Activated CD4-positive, alpha-beta T cell treated with anti-CD3 and anti-CD28 coated beads, Interleukin-2, amount 10 ng/mL, durations not matched to agents 7 days and 5 days (primary cell): Measurements from ENCODE around the gene MOV10L1. TPM values are rescaled to one million over a fixed set of nuclear protein-coding genes. Genes with fewer than 3 reads are reported as not detected.
"Not testable (repeated sequence)": the region's sequence is repeated elsewhere in the genome, so short reads cannot be mapped to it uniquely, and the experiment has no call there.

Experiments
- CTCF ChIA-PET: fragments of 350-600 bp; sonication (Branson Sonifier 250); formaldehyde crosslinking; loops from one replicate; lab custom pipeline; 2021; ENCODE audit warnings: antibody characterized with exemption; lab: Charles Lee
- POLR2A ChIA-PET: fragments of 350-600 bp; sonication (Branson Sonifier 250); formaldehyde crosslinking; loops from one replicate; lab custom pipeline; 2021; ENCODE audit warnings: antibody characterized with exemption; lab: Charles Lee
- DNase-seq: peaks from one replicate; pipeline ENCODE4 v3.0.0-alpha.2; 2020
- H3K27ac Mint-ChIP-seq: one replicate; pipeline ENCODE4 v1.8.0; 2021; ENCODE audit warnings: mild to moderate bottlenecking, moderate library complexity, mixed read lengths
- H3K27me3 Mint-ChIP-seq: one replicate; pipeline ENCODE4 v1.8.0; 2021; ENCODE audit warnings: mixed read lengths
- H3K36me3 Mint-ChIP-seq: one replicate; pipeline ENCODE4 v1.8.0; 2021; ENCODE audit warnings: low read depth, mixed read lengths
- H3K4me1 Mint-ChIP-seq: one replicate; pipeline ENCODE4 v1.8.0; 2021; ENCODE audit warnings: mixed read lengths
- H3K4me3 Mint-ChIP-seq: one replicate; pipeline ENCODE4 v1.8.0; 2021; ENCODE audit warnings: mild to moderate bottlenecking, moderate library complexity, mixed read lengths
- H3K9me3 Mint-ChIP-seq: one replicate; pipeline ENCODE4 v1.8.0; 2021; ENCODE audit warnings: mixed read lengths
- total RNA-seq, 2 experiments: library from RNA; stranded (reverse); gene quantifications; one replicate each; pipeline ENCODE4 v1.2.3, GENCODE V29; 2021

MOV10L1 gene
- total RNA-seq, 2 experiments from 2014 or later = not detected

DNA sequence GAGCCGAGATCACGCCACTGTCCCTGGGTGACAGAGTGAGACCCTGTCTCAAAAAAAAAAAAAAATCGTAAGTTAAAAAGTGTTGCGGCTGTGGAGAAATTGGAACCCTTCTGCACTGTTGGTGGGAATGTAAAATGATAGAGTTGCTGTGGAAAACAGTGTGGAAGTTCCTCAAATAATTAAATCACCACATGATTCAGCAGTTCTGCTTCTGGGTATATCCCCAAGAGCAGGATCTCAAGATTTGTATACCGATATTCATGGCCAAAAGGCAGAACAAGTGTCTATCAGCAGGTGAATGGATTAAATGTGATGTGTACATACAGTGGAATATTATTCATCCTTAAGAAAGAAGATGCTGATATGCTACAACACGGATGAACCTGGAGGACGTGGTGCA, 114.8 kb downstream of the MOV10L1 start:
- no peak overlapping the region for H3K27ac Mint-ChIP-seq

DNA sequence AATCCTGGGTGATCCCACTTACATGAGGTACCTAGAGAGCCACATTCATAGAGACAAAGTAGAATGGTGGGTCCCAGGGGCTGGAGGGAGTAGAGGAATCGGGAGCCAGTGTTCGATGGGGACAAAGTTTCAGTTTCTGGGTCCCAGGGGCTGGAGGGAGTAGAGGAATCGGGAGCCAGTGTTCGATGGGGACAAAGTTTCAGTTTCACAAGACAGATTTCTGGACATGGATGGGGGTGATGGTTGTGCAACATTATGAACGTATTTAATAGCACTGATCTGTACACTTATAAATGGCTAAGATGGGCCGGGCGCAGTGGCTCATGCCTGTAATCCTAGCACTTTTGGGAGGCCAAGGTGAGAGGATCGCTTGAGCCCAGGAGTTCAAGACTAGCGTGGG, 115.2 kb downstream of the MOV10L1 start:
- H3K4me3 Mint-ChIP-seq, CTCF ChIA-PET, H3K9me3 Mint-ChIP-seq, H3K27me3 Mint-ChIP-seq, DNase-seq, POLR2A ChIA-PET, H3K27ac Mint-ChIP-seq: not testable (repeated sequence)
- peaks cover 26% of the 10 kb centered on the region for H3K4me1 Mint-ChIP-seq
- peaks cover 24% of the 10 kb centered on the region for H3K36me3 Mint-ChIP-seq

More for the DNA sequence above, 114.8 kb downstream of the MOV10L1 start:
- CTCF ChIA-PET = interaction anchor here (0.6 kb wide), 1 partner anchor 180 kb away, joined by 3 read pairs; no protein-coding TSS in a partner anchor
- Mint-ChIP-seq H3K9me3 (no peaks in the 10 kb centered on the region), H3K36me3 (peaks cover 21% of the 10 kb centered on the region), H3K4me3 (no peak overlapping the region), H3K27me3 (no peaks in the 10 kb centered on the region), H3K4me1 (peaks cover 26% of the 10 kb centered on the region)
- POLR2A ChIA-PET = no interaction called here
- no peak for DNase-seq

DNA sequence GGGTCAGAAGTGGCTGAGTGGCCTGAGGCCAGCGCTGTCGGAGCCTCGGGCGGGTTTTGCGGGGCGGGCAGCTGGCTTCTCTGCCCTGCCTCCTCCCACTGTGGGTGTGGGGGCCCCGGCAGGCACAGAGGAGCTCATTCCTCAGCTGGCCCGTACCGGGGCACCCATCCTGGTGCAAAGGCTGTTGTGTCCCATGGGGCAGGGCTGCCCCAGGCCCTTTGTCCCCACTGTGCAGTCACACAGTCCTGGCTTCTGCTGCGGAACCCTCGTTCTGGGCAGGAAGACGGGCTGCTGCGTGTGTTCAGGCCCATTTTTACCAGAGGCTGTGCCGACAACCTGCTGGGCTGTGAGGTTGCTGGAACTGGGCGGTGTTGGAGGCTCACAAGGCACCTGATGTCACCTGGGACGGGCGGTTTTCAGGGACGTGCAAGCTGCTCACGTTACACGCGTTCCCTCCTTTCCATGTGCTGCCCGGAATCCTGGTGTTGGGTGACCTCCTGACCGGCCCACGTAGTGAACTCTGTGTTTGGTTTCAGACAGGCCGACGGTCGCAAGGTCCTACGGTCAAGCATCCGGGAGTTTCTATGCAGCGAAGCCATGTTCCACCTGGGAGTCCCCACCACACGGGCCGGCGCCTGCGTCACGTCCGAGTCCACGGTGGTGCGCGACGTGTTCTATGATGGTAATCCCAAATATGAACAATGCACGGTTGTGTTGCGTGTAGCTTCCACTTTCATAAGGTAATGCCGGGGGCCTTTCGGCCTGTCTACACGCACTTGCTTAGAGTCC, 116.2 kb downstream of the MOV10L1 start:
- Mint-ChIP-seq H3K27me3 (no peaks in the 10 kb centered on the region), H3K4me3 (no peak overlapping the region), H3K4me1 (peaks cover 26% of the 10 kb centered on the region), H3K9me3 (no peaks in the 10 kb centered on the region), H3K27ac (no peak overlapping the region), H3K36me3 (peaks cover 26% of the 10 kb centered on the region)
- ChIA-PET CTCF (interaction anchor here (0.6 to 1.3 kb wide), 4 partner anchors 16 to 117 kb away, joined by 3 to 7 read pairs (median 4); no protein-coding TSS in a partner anchor), POLR2A (no interaction called here)
- DNase-seq = no peak

DNA sequence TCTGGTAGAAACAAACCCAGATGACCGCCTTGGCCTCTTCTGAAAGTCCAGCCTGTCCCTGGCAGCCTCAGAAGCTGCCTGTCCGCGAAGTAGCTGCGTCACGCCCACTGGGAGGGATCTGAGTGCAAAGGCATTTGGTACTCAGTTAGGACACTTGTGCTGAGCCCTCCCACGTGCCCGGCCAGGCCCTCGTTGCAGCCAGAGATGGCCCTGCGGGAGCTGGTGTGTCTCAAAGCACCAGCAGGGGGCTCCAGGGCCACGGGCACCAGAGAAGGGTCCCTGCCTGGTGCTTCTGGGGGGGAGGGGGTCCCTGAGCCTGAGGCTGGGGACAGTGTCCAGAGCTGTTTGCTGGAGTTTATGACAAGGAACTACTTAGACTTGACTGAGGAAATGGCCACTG, 116.8 kb downstream of the MOV10L1 start:
- Mint-ChIP-seq H3K9me3 (no peaks in the 10 kb centered on the region), H3K36me3 (peaks cover 30% of the 10 kb centered on the region), H3K27ac (no peak overlapping the region), H3K27me3 (no peaks in the 10 kb centered on the region), H3K4me3 (no peak overlapping the region), H3K4me1 (peaks cover 27% of the 10 kb centered on the region)
- ChIA-PET CTCF (interaction anchor here (0.6 to 1.3 kb wide), 3 partner anchors 16 to 117 kb away, joined by 3 to 7 read pairs (median 6); no protein-coding TSS in a partner anchor), POLR2A (no interaction called here)
- DNase-seq = no peak

DNA sequence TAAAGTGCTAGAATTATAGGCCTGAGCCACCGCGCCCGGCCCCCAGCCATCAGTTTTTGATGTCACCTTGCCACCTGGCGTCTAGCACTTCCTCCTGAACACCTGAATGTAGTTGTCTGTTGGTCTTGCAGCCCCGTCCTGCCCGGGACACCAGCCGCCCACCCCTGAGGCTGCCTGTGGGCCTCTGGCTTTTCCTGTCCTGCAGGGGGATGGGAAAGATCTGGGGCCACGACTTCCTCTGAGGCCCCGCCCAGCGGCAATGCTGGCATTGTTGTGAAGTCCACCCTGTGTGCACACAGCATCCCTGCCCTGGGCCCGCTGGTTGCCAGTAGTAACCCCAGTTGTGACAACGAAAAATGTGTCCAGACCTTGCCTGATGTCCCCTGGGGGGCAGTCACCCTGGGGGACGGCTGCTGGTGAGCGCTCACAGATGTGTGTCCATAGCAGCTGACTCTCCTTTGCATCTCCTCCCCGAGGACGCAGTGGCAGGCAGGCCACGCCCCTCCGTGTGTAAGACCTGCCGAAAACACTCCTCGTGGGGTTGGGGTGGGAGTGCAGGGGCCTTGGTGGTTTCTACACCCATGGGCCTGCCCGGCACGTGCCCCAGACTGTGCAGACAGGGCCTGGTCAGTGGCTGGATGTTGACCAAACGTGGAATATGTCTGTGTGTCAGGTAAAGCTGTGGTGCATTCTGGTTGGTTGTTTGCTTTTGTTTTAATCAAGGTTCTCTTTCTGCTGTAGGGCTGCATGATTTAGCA, 117.8 kb downstream of the MOV10L1 start:
- peaks cover 32% of the 10 kb centered on the region for H3K36me3 Mint-ChIP-seq
- no peaks in the 10 kb centered on the region for H3K27me3 Mint-ChIP-seq
- CTCF ChIA-PET = interaction anchor here (0.6 to 1.2 kb wide), 2 partner anchors 17 to 28 kb away, joined by 3 to 6 read pairs; no protein-coding TSS in a partner anchor
- H3K9me3 Mint-ChIP-seq = no peaks in the 10 kb centered on the region
- DNase-seq = no peak
- no peak overlapping the region for H3K4me3 Mint-ChIP-seq
- peaks cover 18% of the 10 kb centered on the region for H3K4me1 Mint-ChIP-seq
- POLR2A ChIA-PET = no interaction called here
- H3K27ac Mint-ChIP-seq = peak overlapping the region; percentile 13

DNA sequence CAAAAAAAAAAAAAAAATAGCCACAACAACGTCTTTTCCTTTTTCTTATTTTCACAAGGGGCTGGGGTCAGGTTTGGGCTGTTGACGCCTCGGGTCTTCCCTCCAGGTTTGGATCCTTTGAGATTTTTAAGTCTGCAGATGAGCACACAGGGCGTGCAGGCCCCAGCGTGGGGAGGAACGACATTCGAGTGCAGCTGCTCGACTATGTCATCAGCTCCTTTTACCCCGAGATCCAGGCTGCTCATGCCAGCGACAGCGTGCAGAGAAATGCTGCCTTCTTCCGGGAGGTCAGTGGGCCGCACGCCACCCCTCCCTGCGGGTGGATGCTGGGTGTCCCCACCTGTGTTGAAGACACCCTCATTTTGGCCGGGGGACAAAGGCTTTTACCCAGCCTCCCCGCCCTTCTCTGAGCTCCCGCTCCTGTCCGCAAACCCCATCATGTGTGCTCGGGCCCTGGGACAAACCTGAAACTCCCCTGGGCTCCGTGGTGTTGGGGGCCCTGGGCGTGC, 118.7 kb downstream of the MOV10L1 start:
- no peak for DNase-seq
- Mint-ChIP-seq H3K27me3 (no peaks in the 10 kb centered on the region), H3K27ac (peak overlapping the region; percentile 36), H3K9me3 (no peaks in the 10 kb centered on the region), H3K36me3 (peaks cover 32% of the 10 kb centered on the region), H3K4me1 (peaks cover 13% of the 10 kb centered on the region), H3K4me3 (no peak overlapping the region)
- CTCF ChIA-PET = interaction anchor here (0.6 to 1.1 kb wide), 3 partner anchors 10 to 269 kb away, joined by 3 to 4 read pairs (median 3); no protein-coding TSS in a partner anchor
- POLR2A ChIA-PET = no interaction called here

DNA sequence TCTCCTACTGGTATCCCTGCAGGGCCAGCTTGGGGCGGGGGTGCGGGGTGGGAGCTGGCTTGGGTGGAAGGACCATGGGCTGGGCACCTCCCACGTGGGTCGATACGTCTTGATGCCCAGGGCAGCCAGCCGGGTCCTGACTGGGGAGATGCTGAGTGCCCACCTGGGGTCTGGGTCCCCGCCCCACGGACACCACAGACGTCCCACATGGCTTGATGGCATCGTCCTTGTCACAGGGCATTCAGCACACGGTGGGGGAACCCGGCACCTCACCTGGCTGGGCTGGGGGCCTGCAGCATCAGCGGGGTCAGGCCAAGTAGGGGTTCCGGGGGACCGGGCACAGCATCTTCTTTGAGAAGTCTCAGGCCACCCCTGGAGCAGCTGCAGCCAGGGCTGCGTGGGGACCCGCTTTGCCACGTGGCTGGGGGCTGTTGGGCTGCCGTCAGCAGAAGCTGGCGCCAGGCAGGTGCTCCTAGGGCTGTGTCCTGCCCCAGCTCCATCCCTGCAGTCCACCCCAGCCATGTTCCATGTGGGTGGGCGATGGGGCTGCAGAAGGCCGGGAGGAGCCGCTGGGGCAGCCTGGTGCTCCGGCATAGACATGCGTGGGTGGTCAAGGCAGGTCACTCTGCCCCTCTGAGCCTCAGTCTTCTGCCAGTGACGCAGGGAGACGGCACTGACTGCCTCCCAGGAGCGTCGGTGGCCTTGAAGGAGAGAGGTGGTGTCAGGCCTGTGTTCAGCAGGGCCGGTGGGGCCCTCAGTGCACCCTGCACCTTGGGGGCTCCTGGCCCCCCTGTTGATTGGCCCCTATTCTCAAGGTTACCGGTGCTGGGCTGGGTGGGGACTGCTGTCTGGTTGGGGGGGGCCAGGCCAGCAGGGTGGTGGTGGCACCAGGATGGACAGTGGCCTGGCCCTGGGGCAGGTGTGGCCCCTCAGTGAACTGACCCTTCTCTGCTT, 119.4 kb downstream of the MOV10L1 start:
- peaks cover 29% of the 10 kb centered on the region for H3K36me3 Mint-ChIP-seq

DNA sequence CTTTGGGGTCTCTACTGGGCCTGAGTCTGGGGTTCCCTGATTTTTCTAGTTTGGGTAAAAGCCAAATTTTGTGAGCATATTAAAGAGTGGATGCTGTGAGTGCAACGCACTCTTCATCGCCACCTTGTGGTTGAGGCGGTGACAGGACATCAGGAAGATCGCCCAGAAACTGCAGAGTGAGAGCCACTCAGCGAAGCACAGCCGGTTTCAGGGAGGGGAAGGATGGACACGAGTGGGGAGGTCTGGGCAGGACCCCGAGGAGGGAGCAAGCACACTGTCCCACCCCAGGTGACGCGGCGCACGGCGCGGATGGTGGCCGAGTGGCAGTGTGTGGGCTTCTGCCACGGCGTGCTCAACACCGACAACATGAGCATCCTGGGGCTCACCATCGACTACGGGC, 120.1 kb downstream of the MOV10L1 start:
- CTCF ChIA-PET = no interaction called here
- POLR2A ChIA-PET = no interaction called here
- Mint-ChIP-seq H3K4me3 (no peak overlapping the region), H3K4me1 (peaks cover 7% of the 10 kb centered on the region), H3K9me3 (no peaks in the 10 kb centered on the region), H3K27ac (no peak overlapping the region), H3K36me3 (peaks cover 32% of the 10 kb centered on the region), H3K27me3 (no peaks in the 10 kb centered on the region)
- DNase-seq = peak; percentile 81

More for the DNA sequence above, 119.4 kb downstream of the MOV10L1 start:
- no peak for DNase-seq
- ChIA-PET CTCF (interaction anchor here (0.5 to 1.1 kb wide), 4 partner anchors 9 to 270 kb away, joined by 3 to 4 read pairs (median 4); no protein-coding TSS in a partner anchor), POLR2A (no interaction called here)
- Mint-ChIP-seq H3K27me3 (no peaks in the 10 kb centered on the region), H3K27ac (no peak overlapping the region), H3K4me1 (peaks cover 9% of the 10 kb centered on the region), H3K9me3 (no peaks in the 10 kb centered on the region), H3K4me3 (no peak overlapping the region)

DNA sequence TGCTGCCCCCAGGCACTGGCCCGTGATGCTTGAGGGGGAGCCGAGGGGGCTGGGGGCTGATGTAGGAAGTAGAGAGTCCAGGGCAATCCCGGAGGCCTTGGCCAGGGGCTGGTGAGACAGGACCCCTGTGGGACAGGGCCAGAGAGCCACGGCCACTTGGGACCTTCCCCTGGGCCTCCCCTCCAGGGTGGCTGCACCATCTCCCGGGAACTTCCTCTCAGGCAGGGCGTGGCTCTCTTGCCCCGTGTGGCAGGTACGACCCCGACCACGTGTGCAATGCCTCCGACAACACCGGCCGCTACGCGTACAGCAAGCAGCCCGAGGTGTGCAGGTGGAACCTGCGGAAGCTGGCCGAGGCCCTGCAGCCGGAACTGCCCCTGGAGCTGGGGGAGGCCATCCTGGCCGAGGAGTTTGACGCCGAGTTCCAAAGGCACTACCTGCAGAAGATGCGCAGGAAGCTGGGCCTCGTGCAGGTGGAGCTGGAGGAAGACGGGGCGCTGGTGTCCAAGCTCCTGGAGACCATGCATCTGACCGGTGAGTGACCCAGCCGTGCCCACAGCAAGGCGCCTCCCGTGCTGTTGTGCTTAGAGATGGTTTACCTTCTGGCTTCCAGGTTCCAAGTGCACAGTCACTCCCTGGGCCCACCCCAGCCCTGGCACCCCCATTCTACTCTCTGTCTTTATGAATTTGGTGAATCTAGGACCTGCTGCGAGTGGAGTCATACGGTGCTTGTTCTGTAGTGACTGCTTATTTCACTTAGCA, 120.8 kb downstream of the MOV10L1 start:
- H3K4me1 Mint-ChIP-seq = peaks cover 5% of the 10 kb centered on the region
- DNase-seq = no peak
- H3K4me3 Mint-ChIP-seq = no peak overlapping the region
- H3K27ac Mint-ChIP-seq = no peak overlapping the region
- H3K9me3 Mint-ChIP-seq = no peaks in the 10 kb centered on the region
- ChIA-PET POLR2A (no interaction called here), CTCF (interaction anchor here (1.6 kb wide), 1 partner anchor 62 kb away, joined by 5 read pairs; no protein-coding TSS in a partner anchor)
- H3K27me3 Mint-ChIP-seq = no peaks in the 10 kb centered on the region
- peaks cover 34% of the 10 kb centered on the region for H3K36me3 Mint-ChIP-seq

DNA sequence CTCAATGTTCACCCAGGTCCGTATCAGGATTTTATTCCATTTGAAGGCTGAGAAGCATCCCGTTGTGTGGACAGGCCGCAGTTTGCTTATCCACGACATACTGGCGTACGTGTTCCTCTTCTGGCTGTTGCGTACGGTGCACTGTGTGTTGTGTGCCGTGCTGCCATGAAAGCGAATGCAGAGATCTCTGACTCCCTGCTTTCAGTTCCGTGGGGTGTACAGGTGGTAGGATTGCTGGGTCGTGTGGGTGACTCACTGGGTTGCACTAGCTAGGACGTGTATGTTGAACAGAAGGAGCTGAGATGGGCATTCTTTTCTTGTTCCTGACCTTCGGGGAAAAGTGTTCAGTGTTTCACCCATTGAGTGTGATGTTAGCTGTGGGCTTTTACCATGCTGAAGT, 121.3 kb downstream of the MOV10L1 start:
- Mint-ChIP-seq H3K36me3 (peaks cover 35% of the 10 kb centered on the region), H3K4me1 (peaks cover 5% of the 10 kb centered on the region), H3K4me3 (no peak overlapping the region), H3K27ac (peak overlapping the region; percentile 10), H3K27me3 (no peaks in the 10 kb centered on the region), H3K9me3 (no peaks in the 10 kb centered on the region)
- DNase-seq = no peak
- CTCF ChIA-PET = interaction anchor here (0.7 to 1.6 kb wide), 2 partner anchors 36 to 63 kb away, joined by 5 read pairs; no protein-coding TSS in a partner anchor
- POLR2A ChIA-PET = no interaction called here
